ENCODE data around the gene KLHL5.

KLHL5 gene

GRCh38 chr4:39154009-39154408 is 92.0 kb downstream of the KLHL5 start:
- Histone ChIP-seq H3K4me3 (replicated peaks; ENCODE audit: low read depth, low read length) (no peak overlapping the region), H3K36me3 (ENCODE audit: control insufficient read depth, insufficient read depth, low read length) (no peaks in the 10 kb centered on the region), H3K27me3 (replicated peaks; ENCODE audit: control insufficient read depth, insufficient read depth, low read length) (no peaks in the 10 kb centered on the region)
- no peak for DNase-seq (ENCODE audit: extremely low read depth, insufficient read length)
- TF ChIP-seq CTCF (IDR thresholded peaks at IDR 0.05; ENCODE audit: insufficient read depth, low read length, poor library complexity, severe bottlenecking): no peak

GRCh38 chr4:39157520-39157919 is 95.5 kb downstream of the KLHL5 start:
- H3K4me3 ChIP-seq (replicated peaks; ENCODE audit: low read depth, low read length): no peak overlapping the region
- no peaks in the 10 kb centered on the region for H3K36me3 ChIP-seq (ENCODE audit: control insufficient read depth, insufficient read depth, low read length)
- H3K27me3 ChIP-seq (replicated peaks; ENCODE audit: control insufficient read depth, insufficient read depth, low read length): no peaks in the 10 kb centered on the region
- no peak for TF ChIP-seq CTCF (IDR thresholded peaks at IDR 0.05; ENCODE audit: insufficient read depth, low read length, poor library complexity, severe bottlenecking)
- DNase-seq (ENCODE audit: extremely low read depth, insufficient read length): no peak

- Histone ChIP-seq H3K36me3 (ENCODE audit: control insufficient read depth, insufficient read depth, low read length) (no peaks in the 10 kb centered on the region), H3K27me3 (replicated peaks; ENCODE audit: control insufficient read depth, insufficient read depth, low read length) (no peaks in the 10 kb centered on the region), H3K4me3 (replicated peaks; ENCODE audit: low read depth, low read length) (no peak overlapping the region)
- TF ChIP-seq CTCF (IDR thresholded peaks at IDR 0.05; ENCODE audit: insufficient read depth, low read length, poor library complexity, severe bottlenecking): no peak
- DNase-seq (ENCODE audit: extremely low read depth, insufficient read length): no peak
Measured at GRCh38 chr4:39166177-39166576, 104.1 kb downstream of the KLHL5 start.

GRCh38 chr4:39166669-39167068 is 104.6 kb downstream of the KLHL5 start:
- no peaks in the 10 kb centered on the region for H3K36me3 ChIP-seq (ENCODE audit: control insufficient read depth, insufficient read depth, low read length)
- TF ChIP-seq CTCF (IDR thresholded peaks at IDR 0.05; ENCODE audit: insufficient read depth, low read length, poor library complexity, severe bottlenecking): no peak
- H3K4me3 ChIP-seq (replicated peaks; ENCODE audit: low read depth, low read length): no peak overlapping the region
- DNase-seq (ENCODE audit: extremely low read depth, insufficient read length): no peak
- H3K27me3 ChIP-seq (replicated peaks; ENCODE audit: control insufficient read depth, insufficient read depth, low read length): no peaks in the 10 kb centered on the region

GRCh38 chr4:39169426-39169825 is 107.4 kb downstream of the KLHL5 start:
- TF ChIP-seq CTCF (IDR thresholded peaks at IDR 0.05; ENCODE audit: insufficient read depth, low read length, poor library complexity, severe bottlenecking): no peak
- H3K27me3 ChIP-seq (replicated peaks; ENCODE audit: control insufficient read depth, insufficient read depth, low read length): no peaks in the 10 kb centered on the region
- no peaks in the 10 kb centered on the region for H3K36me3 ChIP-seq (ENCODE audit: control insufficient read depth, insufficient read depth, low read length)
- H3K4me3 ChIP-seq (replicated peaks; ENCODE audit: low read depth, low read length): no peak overlapping the region
- DNase-seq (ENCODE audit: extremely low read depth, insufficient read length): no peak

- Histone ChIP-seq H3K4me3 (replicated peaks; ENCODE audit: low read depth, low read length) (no peak overlapping the region), H3K27me3 (replicated peaks; ENCODE audit: control insufficient read depth, insufficient read depth, low read length) (no peaks in the 10 kb centered on the region), H3K36me3 (ENCODE audit: control insufficient read depth, insufficient read depth, low read length) (no peaks in the 10 kb centered on the region)
- DNase-seq (ENCODE audit: extremely low read depth, insufficient read length): no peak
- no peak for TF ChIP-seq CTCF (IDR thresholded peaks at IDR 0.05; ENCODE audit: insufficient read depth, low read length, poor library complexity, severe bottlenecking)
Measured at GRCh38 chr4:39170301-39170700, 108.3 kb downstream of the KLHL5 start.
